Suprapubic skin (tissue), 4 donors: Measurements from ENCODE around the gene ATP5F1E.

Experiments
- CTCF ChIP-seq, 2 donors: fragments of 200-600 bp in 1 of 2; fragments of 450-650 bp in 1 of 2; sonication (generic) in 1 of 2; IDR thresholded peaks; one replicate each; pipeline ENCODE4 v1.5.1; 2016 to 2019; ENCODE audit warnings: antibody characterized with exemption in 2 of 2, mild to moderate bottlenecking in 1 of 2, moderate library complexity in 1 of 2
- EP300 ChIP-seq: sonication (generic); formaldehyde crosslinking; IDR thresholded peaks from one replicate; pipeline ENCODE4 v1.6.1; 2017; ENCODE audit warnings: antibody characterized with exemption
- POLR2AphosphoS5 ChIP-seq, 3 donors: sonication (generic); formaldehyde crosslinking; IDR thresholded peaks; one replicate each; pipeline ENCODE4 v1.6.1; 2017; ENCODE audit warnings: antibody characterized with exemption in 3 of 3

- TF ChIP-seq CTCF (IDR thresholded peaks at IDR 0.05) (no peak), POLR2AphosphoS5 (IDR thresholded peaks at IDR 0.05) (no peak), EP300 (no peak)
Measured at GRCh38 chr20:59040667-59041066, 8.5 kb upstream of the ATP5F1E start.
